ENCODE results near the gene PYDC1. TPM values are rescaled to one million over a fixed set of nuclear protein-coding genes. Genes with fewer than 3 reads are reported as not detected.
"Not testable (repeated sequence)": the region's sequence is repeated elsewhere in the genome, so short reads cannot be mapped to it uniquely, and the experiment has no call there.

Gene PYDC1
- total RNA-seq, 1 experiment from 2014 or later, result not detected

DNA sequence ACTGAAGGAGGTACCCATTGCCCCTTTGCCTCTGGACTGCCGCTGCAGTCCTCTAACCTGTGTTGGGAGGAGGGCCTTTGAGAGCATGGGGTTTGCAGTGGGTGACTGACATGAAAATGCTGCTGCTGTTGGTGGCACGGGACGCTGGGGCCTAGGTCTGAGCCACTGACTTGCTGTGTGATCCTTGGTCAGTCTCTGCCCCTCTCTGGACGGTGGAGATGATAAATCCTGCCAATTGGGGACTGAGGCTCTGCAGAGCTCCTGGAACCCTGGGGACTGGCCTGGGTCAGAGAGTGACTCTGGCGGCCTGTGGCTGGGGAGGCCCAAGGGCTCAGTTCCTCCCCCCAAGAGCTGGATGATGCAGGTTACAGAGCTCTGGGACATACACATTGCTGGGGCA is 6.1 kb upstream of the PYDC1 start:
- DNase-seq (ENCODE audit: low read depth), result no peak

- no peak for DNase-seq (ENCODE audit: low read depth)
These were observed 4.6 kb upstream of the PYDC1 start for GRCh38 chr16:31221357-31222160.

GRCh38 chr16:31219154-31219741 is 2.3 kb upstream of the PYDC1 start:
- DNase-seq (ENCODE audit: low read depth), result no peak

- no peak for DNase-seq (ENCODE audit: low read depth)
These were observed 198 bp upstream of the PYDC1 start for GRCh38 chr16:31217136-31217530.

GRCh38 chr16:31215287-31216162 is 1.4 kb downstream of the PYDC1 start:
- peak; percentile 34 for DNase-seq (ENCODE audit: low read depth)

DNA sequence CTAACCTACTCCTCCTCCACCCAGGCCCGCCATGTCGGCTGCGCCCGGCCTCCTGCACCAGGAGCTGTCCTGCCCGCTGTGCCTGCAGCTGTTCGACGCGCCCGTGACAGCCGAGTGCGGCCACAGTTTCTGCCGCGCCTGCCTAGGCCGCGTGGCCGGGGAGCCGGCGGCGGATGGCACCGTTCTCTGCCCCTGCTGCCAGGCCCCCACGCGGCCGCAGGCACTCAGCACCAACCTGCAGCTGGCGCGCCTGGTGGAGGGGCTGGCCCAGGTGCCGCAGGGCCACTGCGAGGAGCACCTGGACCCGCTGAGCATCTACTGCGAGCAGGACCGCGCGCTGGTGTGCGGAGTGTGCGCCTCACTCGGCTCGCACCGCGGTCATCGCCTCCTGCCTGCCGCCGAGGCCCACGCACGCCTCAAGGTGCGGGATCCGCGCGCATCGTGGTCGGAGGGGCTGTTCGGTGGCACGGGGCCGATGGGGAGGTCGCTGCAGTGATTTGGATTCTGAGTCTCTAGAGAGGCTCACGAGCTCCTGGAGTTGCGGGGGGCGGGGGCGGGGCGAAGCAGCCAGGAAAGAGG is 2.1 kb downstream of the PYDC1 start:
- no peak for DNase-seq (ENCODE audit: low read depth)

- DNase-seq (ENCODE audit: low read depth), result no peak
These were observed 2.8 kb downstream of the PYDC1 start, which contains the start of gene TRIM72 for GRCh38 chr16:31213877-31214707. Gene TRIM72, plus strand, starts transcription at chr16:31214119. Its CDS starts 620 bp downstream, at chr16:31214739.

- DNase-seq (ENCODE audit: low read depth), result no peak
These were observed 3.6 kb downstream of the PYDC1 start for GRCh38 chr16:31213342-31213741.

- no peak for DNase-seq (ENCODE audit: low read depth)
These were observed 10.2 kb downstream of the PYDC1 start for GRCh38 chr16:31206776-31207175.

GRCh38 chr16:31204871-31205666 is 11.9 kb downstream of the PYDC1 start:
- no peak for DNase-seq (ENCODE audit: low read depth)

DNA sequence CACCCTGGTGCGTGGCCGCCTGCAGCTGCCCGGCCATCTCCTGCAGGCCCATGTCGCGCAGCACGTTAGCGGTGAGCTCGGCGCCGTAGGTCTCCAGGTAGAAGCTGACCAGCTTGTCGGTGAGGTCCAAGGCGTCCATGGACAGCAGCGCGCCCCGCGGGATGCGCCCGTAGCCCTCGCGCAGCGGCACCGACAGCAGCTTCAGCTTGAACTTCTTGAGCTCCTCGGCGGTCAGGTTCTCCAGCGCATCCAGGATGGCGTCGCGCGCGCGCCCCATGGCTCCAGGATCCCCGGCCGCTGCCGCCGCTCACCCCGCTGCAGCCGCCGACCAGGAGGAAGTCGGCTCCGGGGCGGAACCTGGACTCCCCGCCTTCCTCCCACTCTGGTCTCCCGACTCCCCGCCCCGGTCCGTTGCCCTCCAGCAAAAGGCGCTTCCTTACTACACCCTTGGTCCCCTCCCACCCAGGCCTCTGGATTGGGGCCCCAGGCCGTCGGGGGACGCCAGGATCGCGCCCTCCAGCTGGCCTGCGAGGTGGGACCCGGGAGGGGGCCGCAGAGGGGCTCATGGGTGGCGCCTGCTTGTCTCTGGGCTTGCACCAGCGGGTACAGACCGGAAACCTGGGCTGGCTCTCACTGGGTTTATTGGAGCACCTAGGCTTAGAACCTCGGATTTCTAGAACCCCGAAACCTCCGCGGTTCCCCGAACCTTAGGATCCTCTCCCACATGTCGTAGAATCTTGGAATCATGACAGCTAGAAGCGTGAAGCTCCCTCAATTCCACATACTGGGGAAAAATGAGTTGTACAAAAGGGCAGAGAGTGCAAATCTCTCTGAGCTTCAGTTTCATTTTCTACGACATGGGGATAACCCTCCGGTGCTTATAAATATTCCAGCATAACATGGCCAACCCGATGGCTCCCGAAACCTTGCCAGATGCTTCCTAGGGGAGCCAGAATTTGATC is 14.2 kb downstream of the PYDC1 start, which contains the start of gene PYCARD:
PYCARD (minus strand) TSS at position 347 of the 962 bp plus-strand sequence; CDS start at position 277, 70 bp downstream.
- DNase-seq (ENCODE audit: low read depth), result peak; percentile 65

- DNase-seq (ENCODE audit: low read depth), result peak; percentile 17
These were observed 15.1 kb downstream of the PYDC1 start for GRCh38 chr16:31201582-31202413.

- DNase-seq (ENCODE audit: low read depth), result peak; percentile 53
These were observed 15.9 kb downstream of the PYDC1 start for GRCh38 chr16:31200821-31201568.

GRCh38 chr16:31200111-31200510 is 16.8 kb downstream of the PYDC1 start:
- not testable (repeated sequence) for DNase-seq (ENCODE audit: low read depth)

- DNase-seq (ENCODE audit: low read depth), result no peak
These were observed 17.4 kb downstream of the PYDC1 start for GRCh38 chr16:31199430-31200041.

DNA sequence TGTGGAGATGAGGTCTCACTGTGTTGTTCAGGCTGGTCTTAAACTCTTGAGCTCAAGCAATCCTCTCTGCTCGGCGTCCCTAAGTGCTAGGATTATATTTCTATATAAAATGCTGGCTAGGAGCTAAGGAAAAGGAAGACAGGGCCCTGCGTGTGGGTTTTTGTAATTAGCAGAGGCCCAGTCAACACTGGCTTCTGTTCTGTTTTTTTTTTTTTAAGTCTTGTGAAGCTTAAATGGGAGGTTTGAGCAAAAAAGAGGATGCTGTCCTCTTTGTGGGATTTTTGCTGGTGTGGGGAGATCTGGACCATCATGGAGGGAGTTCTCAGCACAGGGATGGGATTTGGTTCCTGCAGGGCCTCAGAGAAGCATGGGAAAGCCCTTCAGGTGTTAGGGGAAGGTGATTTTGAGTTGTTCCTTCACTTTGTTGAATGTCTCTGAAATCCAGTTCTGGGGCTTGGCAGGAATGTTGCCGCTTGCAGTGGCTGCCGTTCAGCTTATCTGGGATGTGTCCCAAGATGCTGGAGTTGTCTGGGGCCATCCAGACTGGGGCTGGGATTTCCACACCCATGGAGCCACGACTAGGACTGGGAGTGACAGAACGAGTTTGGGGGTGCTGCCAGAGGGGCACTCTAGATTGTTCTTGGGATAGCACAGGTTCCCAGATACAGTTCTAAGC is 18.6 kb downstream of the PYDC1 start:
- no peak for DNase-seq (ENCODE audit: low read depth)

Measured in RPMI7951 (cell line).